Nephron (organoid): ENCODE data around the gene RCOR3.

Source experiments
- H3K27ac Mint-ChIP-seq, 3 experiments: 2 replicates each; pipeline ENCODE4 v1.8.0; 2020; ENCODE audit warnings: mixed read lengths in 3 of 3, mild to moderate bottlenecking in 2 of 3, moderate library complexity in 1 of 3
- H3K27me3 Mint-ChIP-seq: 2 replicates; pipeline ENCODE4 v1.8.0; 2021; ENCODE audit warnings: low read depth, mild to moderate bottlenecking, moderate library complexity, mixed read lengths
- H3K36me3 Mint-ChIP-seq: 2 replicates; pipeline ENCODE4 v1.8.0; 2020; ENCODE audit warnings: low read depth, mixed read lengths
- H3K4me1 Mint-ChIP-seq: 2 replicates; pipeline ENCODE4 v1.8.0; 2020; ENCODE audit warnings: mixed read lengths
- H3K4me3 Mint-ChIP-seq, 3 experiments: 2 replicates each; pipeline ENCODE4 v1.8.0; 2020; ENCODE audit warnings: mild to moderate bottlenecking in 3 of 3, mixed read lengths in 3 of 3, moderate library complexity in 2 of 3
- H3K9me3 Mint-ChIP-seq: 2 replicates; pipeline ENCODE4 v1.8.0; 2020; ENCODE audit warnings: mixed read lengths
- TF ChIP-seq, protein P1 (sequence below), 3 experiments: fragments of 200-600 bp; sonication (generic); IDR thresholded peaks; one replicate each; pipeline ENCODE4 v1.5.0; 2021; ENCODE audit warnings: antibody characterized with exemption in 3 of 3; ENCODE audit not compliant: unreplicated experiment in 3 of 3

RCOR3 gene

DNA sequence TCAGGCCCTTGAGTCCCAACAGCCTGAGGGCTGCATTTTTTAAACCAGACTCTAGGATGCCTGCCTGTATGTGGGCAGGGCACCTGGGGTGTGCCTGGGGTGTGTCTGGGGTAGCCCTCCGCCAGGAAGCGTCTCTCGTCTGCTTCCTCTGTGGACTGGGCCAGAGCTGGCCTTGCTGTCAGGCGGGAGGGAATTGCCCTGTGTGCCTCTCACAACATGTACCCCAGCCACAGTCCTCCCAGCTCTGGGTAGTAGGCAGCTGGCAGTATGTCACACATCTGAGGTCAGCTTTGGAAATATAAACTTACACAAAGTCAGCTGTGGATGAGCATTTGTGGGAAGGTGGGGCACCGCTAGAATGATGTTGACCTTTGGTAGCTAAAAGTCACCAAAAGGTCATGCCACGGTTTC, 80.5 kb downstream of the RCOR3 start:
- Mint-ChIP-seq H3K9me3 (no peaks in the 10 kb centered on the region), H3K4me1 (peaks cover 35% of the 10 kb centered on the region), H3K36me3 (no peaks in the 10 kb centered on the region), H3K27me3 (peaks cover 4% of the 10 kb centered on the region), H3K4me3 (no peak overlapping the region), H3K27ac (no peak overlapping the region)
- TF ChIP-seq, protein P1, sequence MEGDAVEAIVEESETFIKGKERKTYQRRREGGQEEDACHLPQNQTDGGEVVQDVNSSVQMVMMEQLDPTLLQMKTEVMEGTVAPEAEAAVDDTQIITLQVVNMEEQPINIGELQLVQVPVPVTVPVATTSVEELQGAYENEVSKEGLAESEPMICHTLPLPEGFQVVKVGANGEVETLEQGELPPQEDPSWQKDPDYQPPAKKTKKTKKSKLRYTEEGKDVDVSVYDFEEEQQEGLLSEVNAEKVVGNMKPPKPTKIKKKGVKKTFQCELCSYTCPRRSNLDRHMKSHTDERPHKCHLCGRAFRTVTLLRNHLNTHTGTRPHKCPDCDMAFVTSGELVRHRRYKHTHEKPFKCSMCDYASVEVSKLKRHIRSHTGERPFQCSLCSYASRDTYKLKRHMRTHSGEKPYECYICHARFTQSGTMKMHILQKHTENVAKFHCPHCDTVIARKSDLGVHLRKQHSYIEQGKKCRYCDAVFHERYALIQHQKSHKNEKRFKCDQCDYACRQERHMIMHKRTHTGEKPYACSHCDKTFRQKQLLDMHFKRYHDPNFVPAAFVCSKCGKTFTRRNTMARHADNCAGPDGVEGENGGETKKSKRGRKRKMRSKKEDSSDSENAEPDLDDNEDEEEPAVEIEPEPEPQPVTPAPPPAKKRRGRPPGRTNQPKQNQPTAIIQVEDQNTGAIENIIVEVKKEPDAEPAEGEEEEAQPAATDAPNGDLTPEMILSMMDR (IDR thresholded peaks at IDR 0.05; ENCODE audit: unreplicated experiment in 3 of 3), result no peak

DNA sequence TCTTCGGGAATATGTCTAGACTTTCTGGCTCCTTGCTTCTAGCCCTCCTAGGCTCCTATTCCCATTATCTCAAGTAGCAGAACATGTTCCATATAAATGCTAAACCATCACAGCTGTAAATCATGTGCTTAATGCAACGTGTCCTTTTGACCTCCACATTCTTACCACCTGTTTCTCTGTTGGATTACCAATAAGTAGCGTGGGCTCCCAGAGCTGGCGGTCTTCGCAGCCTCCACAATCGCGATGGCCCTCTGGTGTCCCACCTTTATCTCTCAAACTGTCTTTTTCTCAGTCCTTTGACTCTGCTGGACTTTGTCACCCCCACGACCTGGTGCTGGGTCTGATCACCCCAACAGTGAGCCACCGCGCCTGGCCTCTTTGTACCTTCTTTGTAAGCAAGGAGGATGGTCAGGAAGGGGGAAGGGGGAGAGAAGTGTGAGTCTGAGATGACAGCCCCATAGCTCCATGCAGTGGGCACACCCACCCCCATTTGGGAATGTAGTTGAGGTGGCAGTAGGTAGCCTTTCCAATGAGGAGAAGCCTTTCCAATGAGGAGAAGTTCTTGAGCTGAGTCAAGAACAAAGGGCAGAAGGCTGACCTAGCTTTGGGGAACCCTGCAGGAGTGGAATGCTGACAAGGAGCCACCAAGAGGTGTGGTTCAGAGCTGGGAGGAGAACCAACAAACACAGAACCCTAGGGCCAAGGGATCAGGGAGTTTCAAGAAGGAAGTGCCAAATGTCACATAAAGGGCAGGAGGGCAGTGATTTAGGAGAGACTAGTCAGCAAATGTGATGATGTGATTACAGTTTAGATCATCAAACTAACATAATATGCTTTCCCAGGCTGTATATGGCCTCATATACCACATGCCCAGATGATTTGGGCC, 81.7 kb downstream of the RCOR3 start:
- no peak overlapping the region for H3K27ac Mint-ChIP-seq
- H3K27me3 Mint-ChIP-seq, result peaks cover 4% of the 10 kb centered on the region
- TF ChIP-seq, protein P1 (IDR thresholded peaks at IDR 0.05; ENCODE audit: unreplicated experiment in 3 of 3), result no peak
- H3K36me3 Mint-ChIP-seq, result no peaks in the 10 kb centered on the region
- peaks cover 27% of the 10 kb centered on the region for H3K4me1 Mint-ChIP-seq
- no peaks in the 10 kb centered on the region for H3K9me3 Mint-ChIP-seq
- H3K4me3 Mint-ChIP-seq, result no peak overlapping the region

GRCh38 chr1:211341999-211342398, 82.8 kb downstream of the RCOR3 start:
- Mint-ChIP-seq H3K4me1 (peaks cover 23% of the 10 kb centered on the region), H3K27me3 (peaks cover 4% of the 10 kb centered on the region)
- TF ChIP-seq, protein P1 (IDR thresholded peaks at IDR 0.05; ENCODE audit: unreplicated experiment in 3 of 3), result no peak

GRCh38 chr1:211343607-211344006, 84.4 kb downstream of the RCOR3 start:
- Mint-ChIP-seq H3K27ac (no peak overlapping the region), H3K27me3 (no peaks in the 10 kb centered on the region), H3K4me3 (no peak overlapping the region), H3K4me1 (peaks cover 30% of the 10 kb centered on the region), H3K9me3 (no peaks in the 10 kb centered on the region), H3K36me3 (no peaks in the 10 kb centered on the region)
- TF ChIP-seq, protein P1 (IDR thresholded peaks at IDR 0.05; ENCODE audit: unreplicated experiment in 3 of 3), result no peak

More at GRCh38 chr1:211341999-211342398, 82.8 kb downstream of the RCOR3 start:
- Mint-ChIP-seq H3K36me3 (no peaks in the 10 kb centered on the region), H3K27ac (no peak overlapping the region), H3K9me3 (no peaks in the 10 kb centered on the region), H3K4me3 (no peak overlapping the region)

DNA sequence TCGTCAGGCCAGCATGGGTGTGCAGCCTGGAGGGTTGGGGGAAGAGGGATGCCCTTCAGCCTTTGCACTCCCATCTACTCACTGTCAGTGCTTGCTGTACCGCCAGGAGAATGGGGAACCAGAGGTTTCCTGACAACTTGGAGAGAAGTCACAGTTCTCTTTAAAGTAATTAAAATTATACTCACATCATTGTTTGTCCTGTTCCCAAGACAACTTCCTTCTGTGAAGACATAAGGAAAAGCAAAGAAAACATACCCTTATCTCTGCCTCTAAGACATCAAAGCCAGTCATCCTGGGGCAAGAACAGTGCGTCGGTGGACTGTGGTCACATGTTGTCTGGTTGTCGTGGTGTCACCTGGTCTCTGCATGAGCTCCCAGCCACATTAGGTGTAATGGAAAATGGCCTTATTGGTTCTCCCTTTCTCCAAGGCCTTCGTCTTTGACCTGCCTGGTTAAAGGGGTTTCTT, 85.0 kb downstream of the RCOR3 start:
- TF ChIP-seq, protein P1 (IDR thresholded peaks at IDR 0.05; ENCODE audit: unreplicated experiment in 3 of 3), result no peak
- Mint-ChIP-seq H3K27me3 (no peaks in the 10 kb centered on the region), H3K4me3 (no peak overlapping the region), H3K27ac (no peak overlapping the region), H3K9me3 (no peaks in the 10 kb centered on the region), H3K36me3 (no peaks in the 10 kb centered on the region), H3K4me1 (peaks cover 33% of the 10 kb centered on the region)
